Memory B cell (primary cell): ENCODE results near the gene GABBR1.

Experiments used
- ATAC-seq: fragments of 150-1000 bp; cut with Tn5 transposase; 2 replicates; pipeline ENCODE4 v1.10.0; 2021; ENCODE audit warnings: low read depth, mild to moderate bottlenecking, moderate library complexity
- DNase-seq, 2 donors: peaks; one replicate each; pipeline ENCODE4 v3.0.0; 2022; ENCODE audit warnings: low spot score in 2 of 2
- H3K27ac Mint-ChIP-seq: one replicate; pipeline ENCODE4 v1.8.0; 2022; ENCODE audit warnings: mild to moderate bottlenecking, moderate library complexity, mixed read lengths
- H3K27me3 Mint-ChIP-seq: one replicate; pipeline ENCODE4 v1.8.0; 2022; ENCODE audit warnings: mixed read lengths
- H3K36me3 Mint-ChIP-seq: one replicate; pipeline ENCODE4 v1.8.0; 2022; ENCODE audit warnings: mild to moderate bottlenecking, mixed read lengths
- H3K4me1 Mint-ChIP-seq: one replicate; pipeline ENCODE4 v1.8.0; 2022; ENCODE audit warnings: mixed read lengths
- H3K4me3 Mint-ChIP-seq: one replicate; pipeline ENCODE4 v1.8.0; 2022; ENCODE audit warnings: mild to moderate bottlenecking, moderate library complexity, mixed read lengths
- H3K9me3 Mint-ChIP-seq: one replicate; pipeline ENCODE4 v1.8.0; 2022; ENCODE audit warnings: mixed read lengths

The GABBR1 gene

GRCh38 chr6:29558439-29559079 is 74.4 kb downstream of the GABBR1 start:
- Mint-ChIP-seq H3K4me1 (peaks cover 8% of the 10 kb centered on the region), H3K4me3 (no peak overlapping the region), H3K27me3 (peaks cover 33% of the 10 kb centered on the region), H3K9me3 (no peaks in the 10 kb centered on the region), H3K27ac (no peak overlapping the region), H3K36me3 (no peaks in the 10 kb centered on the region)
- DNase-seq (no peak), ATAC-seq (no peak)

- no peaks in the 10 kb centered on the region for H3K9me3 Mint-ChIP-seq
- H3K36me3 Mint-ChIP-seq, result no peaks in the 10 kb centered on the region
- peaks cover 7% of the 10 kb centered on the region for H3K4me1 Mint-ChIP-seq
- H3K27me3 Mint-ChIP-seq, result peaks cover 33% of the 10 kb centered on the region
- DNase-seq (no peak), ATAC-seq (no peak)
- no peak overlapping the region for H3K4me3 Mint-ChIP-seq
- H3K27ac Mint-ChIP-seq, result no peak overlapping the region
Measured at GRCh38 chr6:29557320-29557719, 75.7 kb downstream of the GABBR1 start.

DNA sequence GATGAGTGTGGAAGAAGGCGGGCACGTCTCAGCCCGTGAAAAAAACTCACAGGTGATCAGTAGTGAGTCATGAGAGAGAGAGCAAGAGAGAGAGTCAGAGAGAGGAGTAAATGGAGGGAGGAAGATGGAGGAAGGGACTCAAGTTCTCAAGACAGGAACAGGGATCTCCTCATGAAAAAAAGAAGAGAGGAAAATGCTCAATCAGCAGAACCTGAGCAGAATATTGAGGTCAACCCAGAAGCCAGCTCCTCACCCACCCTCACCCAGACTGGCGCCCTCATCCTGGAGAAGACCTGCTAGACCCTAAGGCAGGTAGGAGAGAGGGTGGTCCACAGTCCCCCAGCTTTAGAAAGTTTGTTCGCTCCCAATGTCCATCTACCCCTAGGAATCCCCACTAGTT is 78.2 kb downstream of the GABBR1 start:
- DNase-seq (no peak), ATAC-seq (no peak)
- H3K4me3 Mint-ChIP-seq, result no peak overlapping the region
- H3K36me3 Mint-ChIP-seq, result no peaks in the 10 kb centered on the region
- H3K9me3 Mint-ChIP-seq, result no peaks in the 10 kb centered on the region
- H3K4me1 Mint-ChIP-seq, result peaks cover 7% of the 10 kb centered on the region
- H3K27ac Mint-ChIP-seq, result no peak overlapping the region
- peaks cover 26% of the 10 kb centered on the region for H3K27me3 Mint-ChIP-seq

GRCh38 chr6:29553268-29554057 is 79.5 kb downstream of the GABBR1 start:
- Mint-ChIP-seq H3K27me3 (peaks cover 29% of the 10 kb centered on the region), H3K4me1 (peaks cover 7% of the 10 kb centered on the region), H3K9me3 (no peaks in the 10 kb centered on the region), H3K36me3 (no peaks in the 10 kb centered on the region), H3K4me3 (peak overlapping the region; percentile 90), H3K27ac (no peak overlapping the region)
- DNase-seq, result peak; percentile 18 to 43
- peak; percentile 63 for ATAC-seq

DNA sequence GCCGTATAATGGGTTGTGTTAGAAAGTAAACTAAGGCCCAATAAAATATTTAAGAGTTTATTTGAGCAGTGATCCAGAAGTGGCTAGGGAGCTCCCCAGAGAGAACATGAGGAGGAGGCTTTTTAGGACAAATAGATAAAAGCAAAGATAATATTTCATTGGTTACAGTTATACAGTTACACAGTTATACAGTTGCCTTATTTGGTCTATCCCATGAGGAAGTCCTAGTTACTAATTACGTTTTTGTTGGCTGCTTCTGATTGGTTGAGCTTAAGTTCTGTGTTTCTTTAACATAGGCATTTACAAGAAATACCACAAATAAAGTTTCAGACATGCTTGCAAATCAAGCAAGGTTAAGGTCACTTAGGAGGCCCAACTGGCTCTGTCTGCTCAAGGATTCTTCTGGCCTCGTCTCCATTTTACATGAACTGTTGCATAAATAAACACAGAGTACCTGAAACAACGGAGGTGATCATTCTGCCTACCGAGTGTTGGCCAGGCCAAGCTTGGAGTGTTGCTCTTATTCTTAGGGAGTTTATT is 80.4 kb downstream of the GABBR1 start:
- peak overlapping the region; percentile 90 for H3K4me3 Mint-ChIP-seq
- H3K27me3 Mint-ChIP-seq, result peaks cover 32% of the 10 kb centered on the region
- ATAC-seq, result peak; percentile 83
- H3K9me3 Mint-ChIP-seq, result no peaks in the 10 kb centered on the region
- H3K27ac Mint-ChIP-seq, result no peak overlapping the region
- DNase-seq, result peak; percentile 48 to 60
- no peaks in the 10 kb centered on the region for H3K36me3 Mint-ChIP-seq
- H3K4me1 Mint-ChIP-seq, result peaks cover 7% of the 10 kb centered on the region

GRCh38 chr6:29547573-29547972 is 85.4 kb downstream of the GABBR1 start:
- ATAC-seq, result no peak
- Mint-ChIP-seq H3K9me3 (no peaks in the 10 kb centered on the region), H3K27me3 (peaks cover 21% of the 10 kb centered on the region), H3K27ac (no peak overlapping the region), H3K4me3 (no peak overlapping the region), H3K36me3 (peaks cover 2% of the 10 kb centered on the region), H3K4me1 (no peaks in the 10 kb centered on the region)
- DNase-seq, result no peak

DNA sequence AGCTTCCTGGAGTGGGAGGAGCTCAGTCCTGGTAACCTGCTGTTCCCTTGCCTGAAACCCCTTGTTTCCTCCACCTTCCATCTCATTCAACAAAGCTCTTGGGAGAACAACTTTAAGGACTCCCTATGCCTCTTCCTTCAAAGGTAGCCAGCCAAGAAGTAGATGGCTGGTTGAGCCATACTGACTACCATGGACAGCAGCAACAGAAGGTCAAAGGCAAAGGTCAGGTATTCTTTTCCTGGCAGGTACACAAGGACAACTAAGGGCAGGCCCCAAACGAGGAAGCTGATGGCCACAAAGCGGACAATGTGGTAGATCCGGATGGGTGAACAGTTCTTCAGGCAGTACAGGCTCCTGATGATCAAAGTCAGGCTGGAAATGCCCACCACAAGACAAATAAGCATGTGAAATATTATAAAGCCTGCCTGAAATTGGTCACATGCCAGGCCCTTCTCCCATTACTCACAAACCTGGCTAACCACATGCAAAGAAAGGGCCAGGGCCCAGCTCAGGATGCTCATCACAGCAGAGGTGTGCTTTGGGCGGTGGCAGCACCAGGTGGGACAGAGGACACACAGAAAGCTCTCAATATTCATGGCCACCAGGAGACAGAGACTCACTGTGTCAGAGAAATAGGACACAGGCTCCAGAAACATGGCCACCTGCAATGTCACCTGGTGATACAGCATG is 95.1 kb downstream of the GABBR1 start:
- no peak for DNase-seq
- no peaks in the 10 kb centered on the region for H3K36me3 Mint-ChIP-seq

DNA sequence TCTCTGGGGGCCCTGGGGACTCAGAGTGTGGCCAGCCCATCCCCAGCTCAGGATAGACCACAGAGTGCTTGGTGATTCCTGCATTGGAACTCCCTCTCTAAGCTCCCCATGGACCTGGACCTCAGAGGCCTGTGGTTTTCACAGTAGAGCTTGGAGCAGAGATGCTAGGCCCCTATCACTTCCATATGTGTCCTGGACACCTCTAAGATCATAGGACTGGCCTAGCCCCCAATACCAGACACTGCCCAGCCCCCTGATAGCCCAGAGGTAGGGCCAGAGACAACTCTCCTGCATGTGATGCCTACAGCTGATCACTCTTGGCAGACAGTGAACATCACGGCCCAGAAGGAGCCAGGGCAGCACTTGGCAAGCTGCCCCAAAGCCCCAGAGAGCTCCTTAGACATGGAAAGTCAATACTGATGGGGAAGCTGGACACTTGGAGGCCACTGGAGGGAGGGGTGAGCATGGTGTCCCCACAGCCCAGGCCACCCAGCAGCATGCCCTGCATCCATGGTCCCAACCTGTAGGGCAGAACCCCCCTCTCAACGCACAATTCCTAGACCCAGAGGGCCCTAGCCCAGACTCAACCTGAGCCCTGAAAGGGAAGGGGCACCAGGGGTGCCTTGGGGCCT is 100.5 kb downstream of the GABBR1 start:
- Mint-ChIP-seq H3K36me3 (no peaks in the 10 kb centered on the region), H3K27me3 (peaks cover 6% of the 10 kb centered on the region), H3K9me3 (no peaks in the 10 kb centered on the region), H3K27ac (no peak overlapping the region), H3K4me1 (no peaks in the 10 kb centered on the region), H3K4me3 (no peak overlapping the region)
- ATAC-seq (no peak), DNase-seq (no peak)

More for the DNA sequence above, 95.1 kb downstream of the GABBR1 start:
- peaks cover 15% of the 10 kb centered on the region for H3K27me3 Mint-ChIP-seq
- H3K4me1 Mint-ChIP-seq, result no peaks in the 10 kb centered on the region
- H3K27ac Mint-ChIP-seq, result no peak overlapping the region
- ATAC-seq, result no peak
- no peak overlapping the region for H3K4me3 Mint-ChIP-seq
- H3K9me3 Mint-ChIP-seq, result no peaks in the 10 kb centered on the region

DNA sequence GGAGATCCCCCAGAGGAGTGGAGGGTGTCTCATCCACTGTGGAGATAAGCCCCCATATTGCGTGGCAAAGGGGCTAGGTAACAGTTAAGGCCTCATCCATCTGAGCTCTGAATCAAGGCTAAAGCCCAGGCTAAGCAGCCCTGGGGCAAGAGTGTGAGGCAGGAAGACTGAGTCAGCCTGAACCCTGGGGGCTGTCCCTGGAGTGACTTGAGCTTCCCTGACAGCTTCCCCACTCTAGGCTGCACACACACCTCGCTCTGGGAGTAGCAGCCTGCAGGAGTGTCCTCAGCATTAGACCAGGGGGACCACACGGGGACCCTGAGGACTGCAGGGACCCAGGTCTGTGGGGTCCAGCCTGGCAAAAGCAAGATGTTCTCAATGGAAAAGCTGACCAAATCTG is 101.3 kb downstream of the GABBR1 start:
- Mint-ChIP-seq H3K9me3 (no peaks in the 10 kb centered on the region), H3K27me3 (peaks cover 5% of the 10 kb centered on the region), H3K4me1 (no peaks in the 10 kb centered on the region), H3K4me3 (no peak overlapping the region), H3K36me3 (no peaks in the 10 kb centered on the region), H3K27ac (no peak overlapping the region)
- ATAC-seq (no peak), DNase-seq (no peak)

DNA sequence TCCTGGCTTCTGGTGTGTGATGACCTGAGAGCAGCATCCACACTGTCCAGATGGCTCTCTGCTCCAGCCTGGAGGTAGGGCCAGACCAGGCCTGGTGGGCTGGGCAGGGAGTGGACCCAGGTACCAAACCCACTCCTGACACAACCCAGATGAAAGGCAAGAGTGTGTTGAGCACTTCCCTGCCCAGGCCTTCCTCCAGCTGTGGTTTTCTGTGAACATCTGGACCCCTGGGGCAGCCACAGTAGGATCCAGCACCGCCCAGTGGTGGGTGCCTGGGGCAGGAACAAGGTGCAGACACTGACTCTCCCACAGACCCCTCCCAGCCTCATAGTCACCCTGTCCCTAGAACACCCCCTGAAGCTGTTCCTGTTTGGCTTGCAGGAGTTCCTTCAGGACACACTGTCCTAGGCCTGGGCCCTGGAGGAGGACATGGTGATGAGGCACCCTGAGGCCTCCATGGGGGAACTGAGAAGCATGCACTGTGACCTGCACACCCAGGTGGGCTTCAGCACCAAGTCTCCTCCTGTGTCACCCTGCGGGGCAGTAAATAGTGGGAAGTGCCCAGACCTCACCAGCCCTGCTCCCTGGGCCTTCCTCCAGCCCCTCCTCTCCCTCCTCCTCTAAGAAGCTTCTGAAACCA is 102.2 kb downstream of the GABBR1 start:
- H3K4me3 Mint-ChIP-seq, result no peak overlapping the region
- DNase-seq (no peak), ATAC-seq (no peak)
- no peak overlapping the region for H3K27ac Mint-ChIP-seq
- H3K36me3 Mint-ChIP-seq, result no peaks in the 10 kb centered on the region
- no peaks in the 10 kb centered on the region for H3K4me1 Mint-ChIP-seq
- peaks cover 5% of the 10 kb centered on the region for H3K27me3 Mint-ChIP-seq
- no peaks in the 10 kb centered on the region for H3K9me3 Mint-ChIP-seq

GRCh38 chr6:29529956-29530355 is 103.0 kb downstream of the GABBR1 start:
- Mint-ChIP-seq H3K27ac (no peak overlapping the region), H3K27me3 (peaks cover 3% of the 10 kb centered on the region)

DNA sequence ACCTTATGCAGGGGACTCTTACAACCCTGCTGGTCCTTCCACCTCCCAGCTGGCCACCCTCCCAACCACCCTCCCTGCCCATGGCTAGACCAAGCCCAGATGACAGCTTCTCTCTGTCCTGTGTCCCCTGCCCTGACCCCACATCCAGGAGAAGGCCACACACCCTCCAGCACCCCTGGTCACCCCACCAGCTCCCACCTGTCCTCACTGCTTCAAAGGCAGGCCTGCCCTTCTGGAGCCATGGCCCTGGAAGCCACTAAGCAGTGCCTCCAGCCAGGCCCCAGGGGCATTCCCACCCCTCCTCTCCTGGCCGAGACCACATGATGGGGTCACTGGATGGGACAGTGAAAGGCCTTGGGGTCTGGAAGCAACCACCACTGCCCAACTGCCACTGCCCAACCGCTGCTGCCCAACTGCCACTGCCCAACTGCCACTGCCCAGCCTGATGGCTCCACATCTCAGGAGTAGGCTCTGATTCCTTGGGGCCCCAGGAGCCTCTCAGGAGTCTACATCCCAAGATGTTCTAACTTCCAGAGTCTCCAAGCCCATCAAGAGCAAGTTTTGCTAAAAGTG is 103.9 kb downstream of the GABBR1 start:
- H3K36me3 Mint-ChIP-seq, result no peaks in the 10 kb centered on the region
- H3K4me3 Mint-ChIP-seq, result no peak overlapping the region
- no peak for DNase-seq
- H3K9me3 Mint-ChIP-seq, result no peaks in the 10 kb centered on the region
- ATAC-seq, result no peak
- no peak overlapping the region for H3K27ac Mint-ChIP-seq
- no peaks in the 10 kb centered on the region for H3K4me1 Mint-ChIP-seq
- H3K27me3 Mint-ChIP-seq, result peaks cover 5% of the 10 kb centered on the region

More at GRCh38 chr6:29529956-29530355, 103.0 kb downstream of the GABBR1 start:
- Mint-ChIP-seq H3K36me3 (no peaks in the 10 kb centered on the region), H3K4me1 (no peaks in the 10 kb centered on the region), H3K9me3 (no peaks in the 10 kb centered on the region), H3K4me3 (no peak overlapping the region)
- ATAC-seq (no peak), DNase-seq (no peak)

- Mint-ChIP-seq H3K27me3 (peaks cover 5% of the 10 kb centered on the region), H3K27ac (no peak overlapping the region), H3K36me3 (no peaks in the 10 kb centered on the region)
Measured at GRCh38 chr6:29528300-29528931, 104.6 kb downstream of the GABBR1 start.

More at GRCh38 chr6:29528300-29528931, 104.6 kb downstream of the GABBR1 start:
- DNase-seq (no peak), ATAC-seq (no peak)
- Mint-ChIP-seq H3K4me3 (no peak overlapping the region), H3K9me3 (no peaks in the 10 kb centered on the region), H3K4me1 (no peaks in the 10 kb centered on the region)
